GM12801 (cell line): ENCODE data around the gene NUTF2.

ENCODE experiments used
- CTCF ChIP-seq: IDR thresholded peaks from one replicate; pipeline ENCODE4 v1.5.1; 2011; ENCODE audit warnings: control low read depth; ENCODE audit not compliant: insufficient read length; ENCODE audit errors: extremely low read depth

The NUTF2 gene

DNA sequence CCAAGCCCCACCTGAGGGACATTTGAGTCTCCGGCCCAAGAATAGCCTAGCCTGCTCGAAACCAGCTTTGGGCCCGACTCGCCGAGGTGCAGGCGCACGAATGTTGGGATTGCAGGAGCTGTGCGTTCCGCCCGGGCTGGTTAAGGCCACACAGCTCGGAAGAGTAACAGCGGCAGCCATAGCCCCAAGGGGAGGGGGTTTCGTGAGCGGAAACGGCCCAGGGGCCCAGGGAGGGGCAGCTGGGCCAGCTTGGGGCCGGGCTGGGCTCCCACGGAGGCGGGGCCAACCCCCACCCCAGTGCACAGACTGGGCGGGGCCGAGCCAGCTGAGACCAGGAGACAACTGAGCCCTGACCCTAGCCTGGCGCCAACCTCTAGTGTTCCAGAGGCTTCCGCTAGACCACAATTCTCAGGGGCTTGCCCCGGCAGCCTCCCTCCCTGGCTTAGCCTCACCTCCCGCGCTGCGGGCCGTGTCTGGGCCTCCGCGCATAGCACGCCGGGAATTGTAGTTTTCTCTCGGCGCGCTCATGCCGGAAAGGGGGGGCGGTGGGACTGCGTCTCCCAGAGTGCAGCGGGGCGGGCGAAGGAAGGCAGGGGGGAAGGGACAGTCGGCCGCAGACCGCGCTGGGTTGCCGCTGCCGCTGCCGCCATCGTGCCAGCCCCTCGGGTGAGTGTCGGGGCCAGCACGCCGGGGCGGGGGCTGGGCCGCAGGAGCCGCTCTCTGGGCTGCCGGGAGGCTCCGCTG is at the start of gene NUTF2:
TSS of gene NUTF2 (plus strand) at position 614 of the 744 bp plus-strand sequence. CDS start 18,198 bp downstream, outside the sequence.
- no peak for TF ChIP-seq CTCF

DNA sequence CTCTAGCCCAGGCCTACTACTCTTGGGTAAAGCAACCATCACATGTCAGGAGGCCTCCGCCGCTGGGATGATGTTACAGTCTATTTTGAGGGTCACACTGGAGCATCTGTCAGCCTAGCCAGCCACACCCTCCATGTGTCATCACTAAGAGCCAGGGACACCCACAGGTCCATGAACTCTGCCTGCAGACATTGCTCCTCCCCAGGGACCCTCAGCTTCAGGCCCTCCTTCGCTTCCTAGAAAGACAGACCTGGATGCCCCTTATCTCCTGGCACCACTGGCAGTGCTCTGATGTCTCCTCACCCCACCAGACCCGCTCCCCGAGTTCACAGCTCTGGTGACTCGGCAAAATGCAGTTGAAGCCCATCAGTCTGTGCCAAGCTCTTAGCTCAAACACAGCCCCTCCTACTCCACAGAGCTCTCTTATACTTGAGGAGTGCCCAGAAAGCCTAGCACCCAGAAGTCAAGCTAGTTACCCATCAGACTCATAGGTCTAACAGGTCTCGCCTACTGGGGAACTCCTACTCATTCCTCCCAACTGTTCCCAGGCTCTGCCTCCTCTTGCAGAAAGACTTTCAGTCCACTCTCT is 46.3 kb upstream of the NUTF2 start:
- TF ChIP-seq CTCF: no peak

GRCh38 chr16:67801241-67801640 is 45.5 kb upstream of the NUTF2 start:
- TF ChIP-seq CTCF: no peak

GRCh38 chr16:67801883-67802282 is 44.9 kb upstream of the NUTF2 start:
- TF ChIP-seq CTCF: no peak

DNA sequence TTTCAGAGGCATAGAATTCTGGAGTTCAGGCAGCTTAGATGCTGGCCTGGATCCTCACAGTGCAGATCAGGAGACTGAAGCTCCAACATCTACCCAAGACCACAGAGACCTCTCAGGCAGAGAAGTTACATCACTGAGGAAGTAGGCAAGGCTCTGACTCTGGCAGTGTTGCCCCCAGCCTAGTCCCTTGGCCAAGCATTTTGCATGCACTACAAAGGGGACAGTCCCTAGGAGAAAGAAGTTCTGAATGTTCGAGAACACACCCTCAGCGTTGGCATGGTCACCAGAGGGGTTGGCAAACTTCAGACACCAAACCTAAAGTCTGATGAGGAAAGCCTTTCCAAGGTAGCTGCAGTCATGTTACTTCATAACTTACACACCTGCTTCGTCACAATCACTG is 42.8 kb upstream of the NUTF2 start:
- TF ChIP-seq CTCF: no peak

DNA sequence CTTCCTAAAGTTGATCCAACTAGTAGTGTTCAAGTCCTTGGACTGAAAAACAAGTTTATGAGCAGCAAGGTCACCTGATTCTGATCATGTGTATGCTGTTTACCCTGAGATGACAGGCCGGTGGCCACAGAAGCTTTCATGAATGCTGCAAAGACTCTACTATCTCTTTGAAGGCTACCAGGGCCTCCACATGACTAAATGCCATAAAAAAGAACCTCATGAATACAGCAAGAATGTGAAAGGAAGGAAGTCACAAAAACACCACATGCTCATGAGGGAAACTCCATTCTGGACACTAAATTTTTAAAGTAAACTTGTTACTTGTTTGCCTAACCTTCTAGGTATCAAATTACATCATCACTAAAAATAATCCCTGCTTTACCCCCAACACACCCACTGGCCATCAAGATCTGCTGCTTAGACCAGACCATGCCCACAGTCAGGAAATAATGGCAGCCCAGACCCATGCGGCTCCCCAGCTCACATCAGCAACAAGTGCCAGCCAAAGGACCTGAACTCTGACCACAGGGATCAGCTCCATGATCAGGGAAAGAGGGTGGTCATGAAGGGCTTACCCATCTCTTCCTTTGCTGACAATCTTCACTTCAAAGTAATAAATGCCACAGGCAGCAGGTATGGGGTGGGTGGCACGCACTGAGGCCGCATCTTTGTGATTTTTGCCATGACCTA is 41.7 kb upstream of the NUTF2 start:
- TF ChIP-seq CTCF: no peak

GRCh38 chr16:67805718-67806427 is 40.9 kb upstream of the NUTF2 start:
- TF ChIP-seq CTCF: no peak
